ENCODE data around the gene OLIG2. TPM values are rescaled to one million over a fixed set of nuclear protein-coding genes. Genes with fewer than 3 reads are reported as not detected.

Gene OLIG2
- total and polyA plus RNA-seq, 2 of the 4 experiments (the other 2 are of a cell fraction): not detected

DNA sequence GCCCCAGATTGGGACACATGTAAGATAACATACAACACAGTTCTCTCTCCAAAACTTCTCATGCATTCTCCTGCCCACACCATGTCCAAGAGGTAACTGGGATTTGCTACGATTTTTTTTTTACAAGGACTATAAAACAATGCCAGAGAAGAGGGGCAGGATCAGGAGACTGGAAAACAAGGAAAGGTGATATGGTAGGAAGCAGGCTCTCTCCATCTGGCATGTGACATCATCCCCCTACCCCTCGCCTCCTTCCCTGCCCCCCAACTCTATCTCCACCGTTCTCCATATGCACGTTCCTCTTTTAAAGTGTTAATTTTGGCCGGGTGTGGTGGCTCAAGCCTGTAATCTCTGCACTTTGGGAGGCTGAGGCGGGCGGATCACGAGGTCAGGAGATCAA is 20.7 kb downstream of the OLIG2 start:
- Histone ChIP-seq H3K14ac (replicated peaks; ENCODE audit: low read depth, low read length) (no peak overlapping the region), H3K27me3 (ENCODE audit: control insufficient read depth, insufficient read depth, low read length) (peaks cover 23% of the 10 kb centered on the region), H4K5ac (ENCODE audit: low read depth, low read length) (no peak overlapping the region), H3K79me1 (ENCODE audit: low read depth in 1 of 2, low read length in 2 of 2) (no peaks in the 10 kb centered on the region), H3K27ac (ENCODE audit: insufficient read depth, low read length) (no peak overlapping the region), H3K4me1 (ENCODE audit: control insufficient read depth, insufficient read depth, low read length) (peaks cover 5% of the 10 kb centered on the region; the same call in 1 of the 2 replicates), H3K4me2 (ENCODE audit: low read depth, low read length) (no peak overlapping the region), H4K8ac (ENCODE audit: low read depth in 2 of 2, low read length in 2 of 2) (no peak overlapping the region), H2BK120ac (ENCODE audit: low read depth, low read length) (no peak overlapping the region), H3K36me3 (ENCODE audit: control insufficient read depth, insufficient read depth, low read length) (no peaks in the 10 kb centered on the region), H3K9me1 (ENCODE audit: insufficient read depth, low read length) (0 out of 2 replicates have a peak, but pooled peaks cover 6% of the 10 kb centered on the region), H2AFZ (replicated peaks; ENCODE audit: low read length, poor library complexity) (no peak overlapping the region), H2AK5ac (ENCODE audit: low read depth, low read length) (no peak overlapping the region), H3K4ac (ENCODE audit: low read depth, low read length) (no peak overlapping the region), H3K56ac (ENCODE audit: extremely low read depth, insufficient read depth, low read length) (no peak overlapping the region), H2BK15ac (ENCODE audit: low read depth, low read length) (no peak overlapping the region), H2BK5ac (ENCODE audit: low read depth, low read length, poor library complexity, severe bottlenecking) (no peak overlapping the region), H2AK9ac (replicated peaks; ENCODE audit: low read depth, low read length, poor library complexity) (no peak overlapping the region), H3K18ac (ENCODE audit: low read depth, low read length) (no peak overlapping the region), H3K4me3 (ENCODE audit: insufficient read depth, low read depth, low read length) (no peak overlapping the region), H4K91ac (ENCODE audit: insufficient read depth, low read depth, low read length) (no peak overlapping the region), H3K9ac (ENCODE audit: low read depth, low read length) (no peak overlapping the region), H3K23ac (ENCODE audit: low read depth, low read length) (no peak overlapping the region), H4K20me1 (ENCODE audit: insufficient read depth, low read length) (no peaks in the 10 kb centered on the region), H2BK20ac (ENCODE audit: low read depth, low read length) (no peak overlapping the region), H3K9me3 (ENCODE audit: control insufficient read depth, insufficient read depth, low read length) (no peaks in the 10 kb centered on the region)
- BruUV-seq (replicated peaks): no TSS peak
- ATAC-seq (ENCODE audit: low read depth) (no peak), DNase-seq (no peak)
- intact Hi-C loops (cut with micrococcal nuclease) (no loop called here), in situ Hi-C loops (cut with MboI; ENCODE audit: low sequenced_read_pairs) (no loop called here), dilution Hi-C loops (cut with HindIII; ENCODE audit: low sequenced_read_pairs, unreplicated experiment) (no loop called here)
- POLR2A ChIA-PET (ENCODE audit: unreplicated experiment): no interaction called here
- WGBS, 2 experiments (ENCODE audit: extremely low coverage in 2 of 2, insufficient read length in 1 of 2): no CpG with 5 or more reads among the region's 8 CpGs
- no peak for TF ChIP-seq POLR2A (IDR thresholded peaks at IDR 0.05; ENCODE audit: low read depth, low read length)
- no peak for TF ChIP-seq MAFK (IDR thresholded peaks at IDR 0.05; ENCODE audit: low read depth, low read length)
- no peak for TF ChIP-seq CHD1 (IDR thresholded peaks at IDR 0.05; ENCODE audit: low read depth, low read length)
- no peak for TF ChIP-seq CTCF (conservative IDR thresholded peaks at IDR 0.05; ENCODE audit: low read depth, low read length)
- no peak for TF ChIP-seq MAZ (IDR thresholded peaks at IDR 0.05; ENCODE audit: borderline replicate concordance, low read depth, low read length)
- CTCF ChIA-PET: no interaction called here
